DND-41 (cell line): ENCODE results near the gene HOXC6.

Source experiments
- EZH2 ChIP-seq: IDR thresholded peaks from 3 replicates; pipeline ENCODE4 v1.6.1; 2012; ENCODE audit warnings: borderline replicate concordance, low read depth, mild to moderate bottlenecking, moderate library complexity, low read length, inconsistent platforms; ENCODE audit not compliant: severe bottlenecking
- TF ChIP-seq, protein P1 (sequence below): IDR thresholded peaks from 2 replicates; pipeline ENCODE4 v1.5.1; 2012; ENCODE audit warnings: borderline replicate concordance, low read length, moderate library complexity, mild to moderate bottlenecking; ENCODE audit not compliant: poor library complexity, severe bottlenecking; ENCODE audit errors: extremely low read depth

DNA sequence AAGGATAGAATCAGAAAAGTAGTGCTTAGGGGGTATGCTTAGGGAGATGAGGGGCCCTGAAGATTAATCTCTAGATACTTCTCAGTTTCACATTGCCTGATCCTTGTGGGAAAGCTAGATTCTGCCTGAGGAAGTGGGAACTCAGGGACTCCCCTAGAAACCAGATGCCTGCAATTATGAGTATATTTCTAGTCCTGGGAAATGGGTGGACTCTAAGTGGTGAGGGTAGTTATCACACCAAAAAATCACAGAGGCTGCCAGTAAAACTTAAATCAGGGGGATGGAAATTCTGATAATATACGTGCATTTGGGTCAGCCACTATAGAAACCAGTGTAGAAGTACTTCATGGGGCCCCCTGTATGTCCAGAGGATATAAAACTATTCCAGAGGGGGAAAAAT lies 43.7 kb downstream of the HOXC6 start:
- TF ChIP-seq, protein P1, sequence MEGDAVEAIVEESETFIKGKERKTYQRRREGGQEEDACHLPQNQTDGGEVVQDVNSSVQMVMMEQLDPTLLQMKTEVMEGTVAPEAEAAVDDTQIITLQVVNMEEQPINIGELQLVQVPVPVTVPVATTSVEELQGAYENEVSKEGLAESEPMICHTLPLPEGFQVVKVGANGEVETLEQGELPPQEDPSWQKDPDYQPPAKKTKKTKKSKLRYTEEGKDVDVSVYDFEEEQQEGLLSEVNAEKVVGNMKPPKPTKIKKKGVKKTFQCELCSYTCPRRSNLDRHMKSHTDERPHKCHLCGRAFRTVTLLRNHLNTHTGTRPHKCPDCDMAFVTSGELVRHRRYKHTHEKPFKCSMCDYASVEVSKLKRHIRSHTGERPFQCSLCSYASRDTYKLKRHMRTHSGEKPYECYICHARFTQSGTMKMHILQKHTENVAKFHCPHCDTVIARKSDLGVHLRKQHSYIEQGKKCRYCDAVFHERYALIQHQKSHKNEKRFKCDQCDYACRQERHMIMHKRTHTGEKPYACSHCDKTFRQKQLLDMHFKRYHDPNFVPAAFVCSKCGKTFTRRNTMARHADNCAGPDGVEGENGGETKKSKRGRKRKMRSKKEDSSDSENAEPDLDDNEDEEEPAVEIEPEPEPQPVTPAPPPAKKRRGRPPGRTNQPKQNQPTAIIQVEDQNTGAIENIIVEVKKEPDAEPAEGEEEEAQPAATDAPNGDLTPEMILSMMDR, result no peak
- no peak for TF ChIP-seq EZH2
